Neural progenitor cell (in vitro differentiated cells): Measurements from ENCODE around the gene STK10. TPM values are rescaled to one million over a fixed set of nuclear protein-coding genes. Genes with fewer than 3 reads are reported as not detected.

Experiments used
- DNase-seq: peaks from one replicate; pipeline ENCODE4 v3.0.0-alpha.2; 2016; ENCODE audit warnings: low spot score
- H2AFZ ChIP-seq: fragments of 200-600 bp; sonication (generic); replicated peaks from 2 replicates; pipeline ENCODE4 v1.6.1; 2016; ENCODE audit warnings: antibody characterized with exemption
- H3F3A ChIP-seq: fragments of 200-600 bp; sonication (generic); 2 replicates; pipeline ENCODE4 v1.6.1; 2016; ENCODE audit warnings: antibody characterized with exemption, low read depth
- H3K27ac ChIP-seq: fragments of 200-600 bp; sonication (generic); 2 replicates; pipeline ENCODE4 v1.5.1; 2016; ENCODE audit warnings: mild to moderate bottlenecking
- H3K27me3 ChIP-seq: fragments of 200-600 bp; sonication (generic); 2 replicates; pipeline ENCODE4 v1.6.1; 2016; ENCODE audit warnings: mild to moderate bottlenecking, moderate library complexity
- H3K36me3 ChIP-seq: fragments of 200-600 bp; sonication (generic); 2 replicates; pipeline ENCODE4 v1.5.1; 2016
- H3K4me1 ChIP-seq: fragments of 200-600 bp; sonication (generic); 2 replicates; pipeline ENCODE4 v1.6.1; 2016; ENCODE audit warnings: mixed run types
- H3K4me2 ChIP-seq: fragments of 200-600 bp; sonication (generic); 2 replicates; pipeline ENCODE4 v1.6.1; 2016
- H3K4me3 ChIP-seq: fragments of 200-600 bp; sonication (generic); 2 replicates; pipeline ENCODE4 v1.5.1; 2016
- H3K79me2 ChIP-seq: fragments of 200-600 bp; sonication (generic); 2 replicates; pipeline ENCODE4 v1.6.1; 2016; ENCODE audit warnings: low read depth
- H3K9ac ChIP-seq: fragments of 200-600 bp; sonication (generic); 2 replicates; pipeline ENCODE4 v1.6.1; 2016
- H3K9me3 ChIP-seq: fragments of 200-600 bp; sonication (generic); 2 replicates; pipeline ENCODE4 v1.5.1; 2016; ENCODE audit warnings: low read depth
- H4K20me1 ChIP-seq: fragments of 200-600 bp; sonication (generic); 2 replicates; pipeline ENCODE4 v1.6.1; 2016; ENCODE audit warnings: low read depth
- H3K27ac Mint-ChIP-seq: 3 replicates; pipeline ENCODE4 v1.8.0; 2021; ENCODE audit warnings: mixed read lengths
- H3K27me3 Mint-ChIP-seq: 2 replicates; pipeline ENCODE4 v1.8.0; 2022; ENCODE audit warnings: low read depth, mild to moderate bottlenecking, inconsistent platforms, moderate library complexity, mixed read lengths; ENCODE audit not compliant: insufficient read depth
- H3K36me3 Mint-ChIP-seq: 3 replicates; pipeline ENCODE4 v1.8.0; 2021; ENCODE audit warnings: mixed read lengths
- H3K4me1 Mint-ChIP-seq: 3 replicates; pipeline ENCODE4 v1.8.0; 2021; ENCODE audit warnings: mixed read lengths
- H3K4me3 Mint-ChIP-seq: 3 replicates; pipeline ENCODE4 v1.8.0; 2021; ENCODE audit warnings: mild to moderate bottlenecking, moderate library complexity, mixed read lengths
- H3K9me3 Mint-ChIP-seq: 3 replicates; pipeline ENCODE4 v1.8.0; 2020; ENCODE audit warnings: mixed read lengths
- EZH2 ChIP-seq: fragments of 200-600 bp; sonication (generic); IDR thresholded peaks from 2 replicates; pipeline ENCODE4 v1.6.1; 2017; ENCODE audit warnings: antibody characterized with exemption, mild to moderate bottlenecking, moderate library complexity
- EZH2phosphoT487 ChIP-seq: fragments of 200-600 bp; sonication (generic); IDR thresholded peaks from 2 replicates; pipeline ENCODE4 v1.6.1; 2017; ENCODE audit warnings: antibody characterized with exemption
- total RNA-seq: library from RNA; depleted of rRNA; stranded (reverse); fragments of >200 nt; gene quantifications from 2 replicates; pipeline ENCODE4 v1.2.3, GENCODE V29; 2015; ENCODE audit warnings: low replicate concordance
- TF ChIP-seq, protein P1 (sequence below): fragments of 200-600 bp; sonication (generic); IDR thresholded peaks from 2 replicates; pipeline ENCODE4 v1.5.1; 2017; ENCODE audit warnings: antibody characterized with exemption, mild to moderate bottlenecking

The STK10 gene
- 4.4 and 10.5 TPM in 2 replicates for total RNA-seq

- peaks cover 13% of the 10 kb centered on the region for H3K27me3 ChIP-seq
- peak; percentile 96 for DNase-seq
- H4K20me1 ChIP-seq = no peaks in the 10 kb centered on the region
- Mint-ChIP-seq H3K36me3 (no peaks in the 10 kb centered on the region), H3K4me1 (peaks cover 24% of the 10 kb centered on the region), H3K4me3 (peak within 1 kb of the TSS; percentile 90), H3K9me3 (no peaks in the 10 kb centered on the region), H3K27ac (no peak within 1 kb of the TSS), H3K27me3 (peaks cover 4% of the 10 kb centered on the region)
- H3F3A ChIP-seq = peaks cover 35% of the 10 kb centered on the region
- peak within 1 kb of the TSS; percentile 67 for H2AFZ ChIP-seq
- peaks cover 14% of the 10 kb centered on the region for H3K4me1 ChIP-seq
- H3K9ac ChIP-seq = no peak within 1 kb of the TSS
- H3K4me3 ChIP-seq = peak within 1 kb of the TSS; percentile 71
- H3K4me2 ChIP-seq = peak within 1 kb of the TSS; percentile 93
- no peaks in the 10 kb centered on the region for H3K36me3 ChIP-seq
- TF ChIP-seq, protein P1, sequence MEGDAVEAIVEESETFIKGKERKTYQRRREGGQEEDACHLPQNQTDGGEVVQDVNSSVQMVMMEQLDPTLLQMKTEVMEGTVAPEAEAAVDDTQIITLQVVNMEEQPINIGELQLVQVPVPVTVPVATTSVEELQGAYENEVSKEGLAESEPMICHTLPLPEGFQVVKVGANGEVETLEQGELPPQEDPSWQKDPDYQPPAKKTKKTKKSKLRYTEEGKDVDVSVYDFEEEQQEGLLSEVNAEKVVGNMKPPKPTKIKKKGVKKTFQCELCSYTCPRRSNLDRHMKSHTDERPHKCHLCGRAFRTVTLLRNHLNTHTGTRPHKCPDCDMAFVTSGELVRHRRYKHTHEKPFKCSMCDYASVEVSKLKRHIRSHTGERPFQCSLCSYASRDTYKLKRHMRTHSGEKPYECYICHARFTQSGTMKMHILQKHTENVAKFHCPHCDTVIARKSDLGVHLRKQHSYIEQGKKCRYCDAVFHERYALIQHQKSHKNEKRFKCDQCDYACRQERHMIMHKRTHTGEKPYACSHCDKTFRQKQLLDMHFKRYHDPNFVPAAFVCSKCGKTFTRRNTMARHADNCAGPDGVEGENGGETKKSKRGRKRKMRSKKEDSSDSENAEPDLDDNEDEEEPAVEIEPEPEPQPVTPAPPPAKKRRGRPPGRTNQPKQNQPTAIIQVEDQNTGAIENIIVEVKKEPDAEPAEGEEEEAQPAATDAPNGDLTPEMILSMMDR = peak; percentile 80
- TF ChIP-seq EZH2 (peak; percentile 44), EZH2phosphoT487 (no peak)
- peak within 1 kb of the TSS; percentile 95 for H3K27ac ChIP-seq
- H3K79me2 ChIP-seq = no peaks in the 10 kb centered on the region
- H3K9me3 ChIP-seq = no peaks in the 10 kb centered on the region
These were observed at the start of gene STK10 for GRCh38 chr5:172188033-172188892. TSS of gene STK10 (minus strand) at chr5:172188224. CDS start at chr5:172188042, 182 bp downstream.

GRCh38 chr5:172235827-172236736 is 48.1 kb upstream of the STK10 start:
- peaks cover 15% of the 10 kb centered on the region for H3F3A ChIP-seq
- no peaks in the 10 kb centered on the region for H3K27me3 ChIP-seq
- Mint-ChIP-seq H3K27ac (peak overlapping the region; percentile 9), H3K4me1 (peaks cover 6% of the 10 kb centered on the region), H3K36me3 (peaks cover 26% of the 10 kb centered on the region), H3K27me3 (peaks cover 4% of the 10 kb centered on the region), H3K4me3 (no peak overlapping the region), H3K9me3 (peaks cover 5% of the 10 kb centered on the region)
- peaks cover 98% of the 10 kb centered on the region for H3K79me2 ChIP-seq
- H2AFZ ChIP-seq = no peak overlapping the region
- H3K9ac ChIP-seq = no peak overlapping the region
- H3K27ac ChIP-seq = peak overlapping the region; percentile 41
- TF ChIP-seq EZH2phosphoT487 (no peak), EZH2 (no peak)
- TF ChIP-seq, protein P1 = no peak
- H3K4me2 ChIP-seq = no peak overlapping the region
- DNase-seq = no peak
- peaks cover 21% of the 10 kb centered on the region for H3K4me1 ChIP-seq
- H4K20me1 ChIP-seq = peaks cover 80% of the 10 kb centered on the region
- H3K4me3 ChIP-seq = no peak overlapping the region
- H3K36me3 ChIP-seq = peaks cover 16% of the 10 kb centered on the region
- H3K9me3 ChIP-seq = no peaks in the 10 kb centered on the region

DNA sequence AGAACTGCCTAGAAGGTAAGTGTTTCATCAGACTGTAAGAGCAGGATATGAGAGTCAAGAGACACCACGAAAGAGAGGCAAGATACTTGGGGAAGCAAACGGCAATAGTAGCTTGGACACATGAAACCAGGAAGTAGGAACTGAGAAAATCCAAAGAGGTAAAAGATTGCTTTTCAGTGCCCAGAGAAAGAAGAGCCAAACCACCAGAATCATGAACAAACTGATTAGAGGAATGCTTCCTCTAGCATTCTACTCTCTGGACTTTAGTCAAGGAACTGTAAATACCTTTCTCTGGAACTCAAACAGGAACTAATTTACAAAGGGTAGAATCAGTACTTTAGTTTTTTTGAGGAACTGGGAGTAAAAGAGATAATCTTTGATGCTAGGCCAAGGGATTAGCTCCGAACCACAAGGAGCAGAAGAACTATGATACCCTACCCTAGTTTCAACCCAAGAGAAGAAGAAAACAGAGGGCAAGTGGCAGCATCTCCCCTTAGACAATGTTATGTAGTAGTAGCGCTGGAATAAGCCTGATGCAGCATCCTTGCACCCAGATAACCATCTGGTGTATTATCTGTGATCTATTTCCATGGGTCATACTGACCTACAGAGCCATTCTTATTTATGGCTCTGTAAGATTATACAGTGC is 47.2 kb upstream of the STK10 start:
- Mint-ChIP-seq H3K4me1 (peaks cover 6% of the 10 kb centered on the region), H3K9me3 (peaks cover 3% of the 10 kb centered on the region), H3K4me3 (no peak overlapping the region), H3K27me3 (peaks cover 4% of the 10 kb centered on the region), H3K36me3 (peaks cover 27% of the 10 kb centered on the region), H3K27ac (peak overlapping the region; percentile 9)
- Histone ChIP-seq H3K4me1 (peaks cover 21% of the 10 kb centered on the region), H2AFZ (no peak overlapping the region), H3K27ac (peak overlapping the region; percentile 54), H3K9me3 (no peaks in the 10 kb centered on the region), H3K4me3 (no peak overlapping the region), H4K20me1 (peaks cover 80% of the 10 kb centered on the region), H3K79me2 (peaks cover 98% of the 10 kb centered on the region), H3F3A (peaks cover 15% of the 10 kb centered on the region), H3K36me3 (peaks cover 20% of the 10 kb centered on the region), H3K9ac (no peak overlapping the region), H3K4me2 (no peak overlapping the region), H3K27me3 (no peaks in the 10 kb centered on the region)
- TF ChIP-seq, protein P1 = no peak
- no peak for TF ChIP-seq EZH2
- no peak for TF ChIP-seq EZH2phosphoT487
- DNase-seq = no peak
